HG03280 (cell line): ENCODE data around the gene C11orf86.

ENCODE experiments used
- ATAC-seq: cut with Tn5 transposase; IDR thresholded peaks from one replicate; pipeline ENCODE4 v1.9.1; 2021; ENCODE audit warnings: mild to moderate bottlenecking, moderate library complexity; ENCODE audit not compliant: unreplicated experiment

C11orf86 gene

GRCh38 chr11:66966351-66966750, 8.8 kb upstream of the C11orf86 start:
- no peak for ATAC-seq

DNA sequence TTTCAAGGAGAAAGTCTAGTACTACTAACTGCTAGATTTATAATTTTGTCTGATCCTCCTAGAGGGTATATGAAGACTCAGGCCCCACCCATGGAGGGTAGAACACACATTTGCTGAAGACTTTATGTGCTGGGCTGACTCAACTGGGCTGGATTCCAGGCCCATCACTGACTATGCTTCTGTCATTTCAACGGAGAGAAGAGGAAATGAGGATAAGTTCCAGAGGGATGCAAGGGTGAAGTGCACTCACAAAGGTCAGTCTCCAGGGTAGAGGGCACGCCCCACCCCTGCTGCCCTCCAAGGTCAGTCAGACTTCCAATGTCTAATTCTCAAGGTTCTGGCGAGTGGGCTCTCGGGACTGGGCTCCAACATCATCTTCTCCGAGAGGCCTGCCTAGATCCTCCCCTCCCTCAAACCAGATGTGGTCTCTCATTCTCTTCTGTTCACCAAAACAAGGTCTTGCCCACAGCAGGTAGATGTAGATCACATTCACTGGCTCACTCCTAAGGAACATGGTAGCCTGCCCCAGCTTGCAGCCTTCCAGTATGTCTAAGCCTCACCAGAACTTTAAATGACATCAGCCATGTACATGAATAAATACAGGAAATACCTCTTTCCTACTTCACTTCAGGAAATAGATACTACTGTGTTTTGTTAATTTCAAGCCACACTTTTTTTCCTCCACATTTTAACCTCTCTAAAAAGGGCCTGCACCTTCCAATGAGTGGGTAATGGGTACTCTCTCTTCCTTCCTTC, 7.3 kb upstream of the C11orf86 start:
- no peak for ATAC-seq

DNA sequence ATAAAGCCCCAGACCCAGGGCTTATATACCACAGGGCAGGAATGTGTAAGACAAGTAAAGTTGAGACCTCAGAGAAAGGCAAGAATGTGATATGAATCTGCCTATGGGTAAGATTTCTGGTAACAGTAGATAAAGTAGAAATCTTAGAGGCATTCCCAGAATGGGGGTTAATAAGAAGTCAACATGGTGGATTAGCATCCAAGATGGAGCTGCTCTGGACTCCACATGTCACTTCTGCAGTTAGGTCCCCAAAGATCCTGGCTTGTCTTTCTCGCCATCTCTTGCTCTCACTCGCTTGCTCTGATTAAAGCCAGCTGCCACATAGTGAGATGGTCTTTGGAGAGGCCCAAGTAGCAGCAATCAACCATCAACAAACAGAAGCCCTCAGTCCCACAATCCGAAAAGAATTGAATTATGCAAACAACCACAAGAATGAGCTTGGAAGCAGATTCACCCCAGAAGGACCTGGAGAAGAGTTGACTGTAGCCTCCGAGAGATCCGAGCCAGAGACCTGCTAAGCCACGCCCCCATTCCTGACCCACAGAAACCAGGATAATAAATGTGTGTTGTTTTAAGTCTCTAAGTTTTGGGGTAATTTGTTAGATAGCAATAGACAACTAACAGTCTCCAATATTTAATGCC, 5.4 kb upstream of the C11orf86 start:
- no peak for ATAC-seq

DNA sequence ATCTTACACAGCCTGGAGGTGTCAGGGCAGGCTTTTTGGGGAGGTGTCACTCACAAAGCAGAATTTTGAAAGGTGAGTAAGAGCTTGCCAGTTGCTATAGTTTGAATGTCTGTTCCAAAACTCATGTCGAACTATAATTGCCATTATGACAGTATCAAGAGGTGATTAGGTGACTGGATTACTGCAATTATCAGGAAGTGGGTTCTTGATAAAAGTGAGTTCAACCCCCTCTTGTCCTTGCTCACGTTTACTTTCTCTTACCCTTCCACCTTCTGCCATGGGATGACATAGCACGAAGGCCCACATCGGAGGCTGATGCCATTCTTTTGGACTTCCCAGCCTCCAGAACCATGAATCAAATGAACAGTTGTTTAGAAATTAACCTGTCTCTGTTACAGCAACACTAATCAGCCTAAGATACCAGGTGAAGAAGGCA, 4.7 kb upstream of the C11orf86 start:
- ATAC-seq = no peak

DNA sequence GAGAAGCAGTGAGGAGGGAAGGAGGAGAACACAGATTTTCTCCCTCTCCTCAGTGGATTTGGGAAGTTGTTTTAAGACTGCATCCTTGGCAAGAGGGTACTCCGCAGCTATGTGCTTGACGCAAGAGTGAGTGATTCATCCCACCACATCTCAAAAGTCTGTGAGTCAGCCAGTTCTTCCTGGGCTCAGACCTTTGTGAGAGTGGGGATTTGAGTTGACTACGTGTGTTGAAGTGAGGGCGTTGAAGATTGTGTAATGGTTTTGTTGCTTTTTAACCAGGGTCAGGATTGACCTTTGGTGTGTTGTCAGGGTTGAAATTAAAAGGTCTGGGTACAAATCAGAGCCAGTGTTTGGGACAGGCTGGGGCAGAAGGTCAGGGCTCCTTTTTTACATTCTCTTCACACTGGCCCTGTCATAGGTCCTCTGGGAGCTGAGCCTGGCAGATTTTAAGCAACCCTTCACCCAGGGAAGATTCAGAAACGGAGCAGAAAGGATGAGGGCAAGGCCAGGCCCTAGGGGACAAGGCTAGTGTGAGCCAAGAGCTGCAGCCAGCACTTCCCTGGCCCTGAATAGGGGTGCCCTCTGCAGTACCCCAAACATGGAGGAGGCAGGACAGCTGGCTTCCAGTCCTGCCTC, 4.2 kb upstream of the C11orf86 start:
- no peak for ATAC-seq

DNA sequence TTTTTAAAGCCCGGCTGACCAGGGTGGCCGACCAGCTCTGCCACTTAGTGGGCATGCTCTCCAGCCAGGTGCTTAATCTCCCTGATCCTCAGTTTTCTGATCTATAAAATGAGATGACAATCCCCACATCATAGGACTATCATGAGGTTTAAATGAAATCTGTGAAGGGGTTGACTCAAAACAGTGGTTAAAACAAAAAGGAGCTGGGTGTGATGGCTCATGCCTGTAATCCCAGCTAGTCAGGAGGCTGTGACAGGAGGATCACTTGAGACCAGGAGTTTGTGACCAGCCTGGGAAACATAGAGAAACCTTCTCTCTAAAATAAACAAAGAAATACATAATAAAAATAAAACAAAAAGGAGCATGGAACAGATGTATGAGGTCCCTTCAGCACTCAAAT, 3.6 kb upstream of the C11orf86 start:
- no peak for ATAC-seq

DNA sequence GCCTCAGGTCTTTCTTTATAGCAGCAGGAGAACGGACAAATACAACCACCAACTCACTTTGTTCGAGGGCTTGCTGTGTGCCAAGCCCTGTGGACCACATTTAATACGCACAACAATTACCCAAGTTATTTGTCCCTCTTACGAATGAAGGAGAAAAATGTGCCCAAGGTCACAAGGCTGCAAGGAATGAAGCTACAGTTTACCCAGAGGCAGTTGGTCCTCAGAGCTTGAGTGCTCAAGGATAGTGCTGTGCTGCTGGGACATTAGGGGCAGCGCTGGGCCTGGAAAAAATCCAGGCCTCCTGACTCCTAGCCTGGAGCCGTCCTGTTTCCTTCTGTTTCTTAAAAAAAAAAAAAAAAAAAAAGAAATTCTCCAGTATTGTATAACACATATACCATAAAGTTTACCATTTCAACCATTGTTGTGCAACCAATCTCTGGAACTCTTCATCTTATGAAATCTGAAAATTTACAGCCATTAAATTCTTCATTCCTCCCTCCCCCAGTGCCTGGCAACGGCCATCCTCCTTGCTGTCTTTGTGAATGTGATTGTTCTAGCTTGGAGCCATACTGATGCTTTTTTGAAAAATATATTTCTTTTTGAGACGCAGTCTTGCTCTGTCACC, 1.0 kb upstream of the C11orf86 start:
- no peak for ATAC-seq

GRCh38 chr11:66975405-66976027, 412 bp downstream of the C11orf86 start:
- no peak for ATAC-seq

- ATAC-seq = no peak
Observed at GRCh38 chr11:66976028-66976467, 944 bp downstream of the C11orf86 start.

- ATAC-seq = no peak
Observed at GRCh38 chr11:66976925-66977324, 1.8 kb downstream of the C11orf86 start.

GRCh38 chr11:66978229-66978628, 3.1 kb downstream of the C11orf86 start:
- no peak for ATAC-seq

DNA sequence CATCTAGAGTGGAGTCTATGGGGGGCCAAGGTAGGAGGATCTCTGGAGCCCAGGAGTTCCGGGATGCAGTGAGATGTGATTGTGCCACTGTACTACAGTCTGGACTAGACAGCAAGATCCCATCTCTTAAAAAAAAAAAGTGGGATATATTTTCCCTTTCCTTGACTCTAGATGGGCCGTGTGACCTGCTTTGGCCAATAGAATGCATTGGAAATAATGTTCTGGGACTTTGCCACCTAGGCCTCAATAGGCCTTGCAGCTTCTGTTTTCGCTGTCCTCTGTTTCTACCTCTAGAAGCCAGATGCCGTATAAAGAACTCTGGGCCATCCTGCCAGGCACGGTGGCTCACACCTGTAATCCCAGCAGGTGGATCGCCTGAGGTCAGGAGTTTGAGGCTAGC, 3.6 kb downstream of the C11orf86 start:
- no peak for ATAC-seq

DNA sequence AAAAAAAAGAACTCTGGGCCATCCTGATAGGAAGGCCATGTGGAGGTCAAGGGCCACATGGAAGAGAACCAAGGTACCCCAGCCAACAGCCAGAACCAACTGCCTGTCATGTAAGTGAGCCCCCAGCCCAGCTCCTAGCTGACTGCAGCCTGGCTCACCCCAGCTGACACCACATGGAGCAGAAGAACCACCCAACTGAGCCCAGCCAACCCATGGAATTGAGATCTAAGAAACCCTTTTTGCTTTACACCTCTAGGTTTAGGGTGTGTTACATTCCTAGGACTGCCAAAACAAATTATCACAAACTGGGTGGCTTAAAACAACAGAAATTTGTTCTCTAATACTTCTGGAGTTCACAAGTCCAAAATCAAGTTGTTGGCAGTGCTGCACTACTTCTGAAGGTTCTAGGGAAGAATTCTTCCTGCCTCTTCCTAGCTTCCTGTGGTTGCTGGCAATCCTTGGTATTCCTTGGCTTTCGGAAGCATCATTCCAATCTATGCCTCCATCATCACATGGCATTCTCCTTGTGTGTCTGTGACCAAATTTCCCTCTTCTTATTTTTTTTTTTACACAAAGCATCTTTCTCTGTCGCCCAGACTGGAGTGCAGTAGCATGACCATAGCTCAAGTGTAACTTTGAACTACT, 4.4 kb downstream of the C11orf86 start:
- ATAC-seq = no peak

GRCh38 chr11:66981976-66982578, 7.0 kb downstream of the C11orf86 start:
- ATAC-seq = no peak

- no peak for ATAC-seq
Observed at GRCh38 chr11:66983275-66983924, 8.3 kb downstream of the C11orf86 start.

- ATAC-seq = no peak
Observed at GRCh38 chr11:66985508-66986177, 10.5 kb downstream of the C11orf86 start.

DNA sequence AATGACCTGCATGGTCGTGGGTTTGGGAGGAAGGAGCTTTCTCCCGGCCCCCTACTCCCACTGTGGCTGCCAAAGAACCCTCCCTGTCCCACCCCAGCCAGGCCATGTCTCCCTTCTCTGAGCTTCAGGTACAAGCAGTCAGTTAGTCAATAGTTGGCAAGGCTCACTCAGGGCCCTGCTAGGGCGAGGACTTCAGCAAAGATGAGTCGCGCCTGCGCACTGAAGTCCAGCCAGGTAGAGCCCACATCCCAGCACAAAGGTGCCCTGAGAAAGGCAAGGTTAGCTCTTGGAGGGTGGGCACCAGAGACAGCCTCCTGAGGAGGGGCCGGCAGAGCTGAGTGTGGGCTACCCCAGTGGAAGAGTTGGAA, 11.1 kb downstream of the C11orf86 start:
- no peak for ATAC-seq

- ATAC-seq = no peak
Observed at GRCh38 chr11:66987158-66987620, 12.1 kb downstream of the C11orf86 start.
